Neural crest cell (in vitro differentiated cells): ENCODE data around the gene TANGO2. TPM values are rescaled to one million over a fixed set of nuclear protein-coding genes. Genes with fewer than 3 reads are reported as not detected.
A peak's percentile ranks its signal among the peaks of the same experiment; 100 is the strongest.

Source experiments
- DNase-seq: peaks from one replicate; pipeline ENCODE4 v3.0.0; 2021; ENCODE audit warnings: low read depth, mixed read lengths, low spot score
- H3K27ac Mint-ChIP-seq: one replicate; pipeline ENCODE4 v1.8.0; 2021; ENCODE audit warnings: mild to moderate bottlenecking, mixed read lengths; ENCODE audit not compliant: unreplicated experiment
- H3K27me3 Mint-ChIP-seq: 2 replicates; pipeline ENCODE4 v1.8.0; 2021; ENCODE audit warnings: low read depth, mild to moderate bottlenecking, mixed read lengths
- H3K36me3 Mint-ChIP-seq: 2 replicates; pipeline ENCODE4 v1.8.0; 2021; ENCODE audit warnings: low read depth, mild to moderate bottlenecking, mixed read lengths
- H3K4me1 Mint-ChIP-seq: 2 replicates; pipeline ENCODE4 v1.8.0; 2021; ENCODE audit warnings: mixed read lengths
- H3K4me3 Mint-ChIP-seq: one replicate; pipeline ENCODE4 v1.8.0; 2021; ENCODE audit warnings: mild to moderate bottlenecking, mixed read lengths
- H3K9me3 Mint-ChIP-seq: 2 replicates; pipeline ENCODE4 v1.8.0; 2021; ENCODE audit warnings: mixed read lengths
- CTCF ChIP-seq: fragments of 200-600 bp; sonication (generic); conservative IDR thresholded peaks from 2 replicates; pipeline ENCODE4 v1.5.0; 2021; ENCODE audit warnings: antibody characterized with exemption, mild to moderate bottlenecking
- total RNA-seq: library from RNA; stranded (reverse); gene quantifications from 2 replicates; pipeline ENCODE4 v1.2.1, GENCODE V29; 2021

TANGO2 gene
- total RNA-seq, 1 donor from 2014 or later, result 13.4 TPM

GRCh38 chr22:20012741-20013331, 8.1 kb upstream of the TANGO2 start:
- TF ChIP-seq CTCF, result no peak
- DNase-seq, result no peak
- peaks cover 24% of the 10 kb centered on the region for H3K27me3 Mint-ChIP-seq
- no peaks in the 10 kb centered on the region for H3K36me3 Mint-ChIP-seq
- H3K4me1 Mint-ChIP-seq, result peaks cover 14% of the 10 kb centered on the region
- H3K9me3 Mint-ChIP-seq, result no peaks in the 10 kb centered on the region
- no peak overlapping the region for H3K27ac Mint-ChIP-seq
- no peak overlapping the region for H3K4me3 Mint-ChIP-seq

GRCh38 chr22:20013382-20013871, 7.5 kb upstream of the TANGO2 start:
- Mint-ChIP-seq H3K27ac (no peak overlapping the region), H3K36me3 (no peaks in the 10 kb centered on the region), H3K27me3 (peaks cover 30% of the 10 kb centered on the region), H3K4me3 (peak overlapping the region; percentile 67), H3K4me1 (peaks cover 13% of the 10 kb centered on the region), H3K9me3 (no peaks in the 10 kb centered on the region)
- TF ChIP-seq CTCF, result peak; percentile 87
- peak; percentile 82 for DNase-seq

- H3K36me3 Mint-ChIP-seq, result no peaks in the 10 kb centered on the region
- peaks cover 13% of the 10 kb centered on the region for H3K4me1 Mint-ChIP-seq
- TF ChIP-seq CTCF, result no peak
- H3K4me3 Mint-ChIP-seq, result peak overlapping the region; percentile 78
- peaks cover 40% of the 10 kb centered on the region for H3K27me3 Mint-ChIP-seq
- no peak overlapping the region for H3K27ac Mint-ChIP-seq
- DNase-seq, result no peak
- no peaks in the 10 kb centered on the region for H3K9me3 Mint-ChIP-seq
Observed at GRCh38 chr22:20014526-20015186, 6.3 kb upstream of the TANGO2 start.

GRCh38 chr22:20015187-20015625, 5.7 kb upstream of the TANGO2 start:
- Mint-ChIP-seq H3K9me3 (no peaks in the 10 kb centered on the region), H3K4me1 (peaks cover 13% of the 10 kb centered on the region), H3K27ac (no peak overlapping the region), H3K27me3 (peaks cover 45% of the 10 kb centered on the region), H3K36me3 (no peaks in the 10 kb centered on the region), H3K4me3 (peak overlapping the region; percentile 78)
- no peak for DNase-seq
- TF ChIP-seq CTCF, result no peak

- TF ChIP-seq CTCF, result no peak
- Mint-ChIP-seq H3K36me3 (no peaks in the 10 kb centered on the region), H3K4me1 (peaks cover 17% of the 10 kb centered on the region), H3K27me3 (peaks cover 45% of the 10 kb centered on the region), H3K27ac (no peak overlapping the region), H3K9me3 (no peaks in the 10 kb centered on the region), H3K4me3 (no peak overlapping the region)
- peak; percentile 31 for DNase-seq
Observed at GRCh38 chr22:20015971-20016733, 4.8 kb upstream of the TANGO2 start.
